H9 (cell line): ENCODE data around the gene KLHDC1. TPM values are rescaled to one million over a fixed set of nuclear protein-coding genes. Genes with fewer than 3 reads are reported as not detected.

Experiments
- DNase-seq: peaks from one replicate; pipeline ENCODE4 v3.0.0-alpha.2; 2017
- H2AFZ ChIP-seq: one replicate; pipeline ENCODE4 v1.6.1; 2013; ENCODE audit warnings: mild to moderate bottlenecking, low read length, control low read depth, moderate library complexity
- H2AK5ac ChIP-seq: 2 replicates; pipeline ENCODE4 v1.6.1; 2013; ENCODE audit warnings: low read length, control low read depth, mixed read lengths; ENCODE audit not compliant: insufficient read length
- H2BK120ac ChIP-seq: one replicate; pipeline ENCODE4 v1.6.1; 2013; ENCODE audit warnings: low read depth, mild to moderate bottlenecking, low read length, control low read depth, inconsistent platforms; ENCODE audit not compliant: poor library complexity, severe bottlenecking
- H2BK12ac ChIP-seq: 2 replicates; pipeline ENCODE4 v1.6.1; 2013; ENCODE audit warnings: low read length, control low read depth, mixed read lengths, low read depth; ENCODE audit not compliant: insufficient read length
- H2BK15ac ChIP-seq: 2 replicates; pipeline ENCODE4 v1.6.1; 2013; ENCODE audit warnings: low read depth, low read length, control low read depth
- H2BK20ac ChIP-seq: one replicate; pipeline ENCODE4 v1.6.1; 2013; ENCODE audit warnings: low read depth, mild to moderate bottlenecking, low read length, control low read depth, inconsistent platforms; ENCODE audit not compliant: poor library complexity, severe bottlenecking
- H2BK5ac ChIP-seq: 2 replicates; pipeline ENCODE4 v1.6.1; 2013; ENCODE audit warnings: low read length, control low read depth, mixed read lengths; ENCODE audit not compliant: insufficient read length
- H3K14ac ChIP-seq: 2 replicates; pipeline ENCODE4 v1.6.1; 2013; ENCODE audit warnings: low read length, control low read depth; ENCODE audit not compliant: insufficient read depth
- H3K18ac ChIP-seq: 2 replicates; pipeline ENCODE4 v1.6.1; 2013; ENCODE audit warnings: low read depth, mild to moderate bottlenecking, mixed read lengths, low read length, control low read depth; ENCODE audit not compliant: insufficient read length
- H3K23ac ChIP-seq: 2 replicates; pipeline ENCODE4 v1.6.1; 2013; ENCODE audit warnings: low read length, control low read depth, mixed read lengths, low read depth; ENCODE audit not compliant: insufficient read length
- H3K23me2 ChIP-seq: 2 replicates; pipeline ENCODE4 v1.6.1; 2013; ENCODE audit warnings: low read depth, mild to moderate bottlenecking, mixed read lengths, low read length, control low read depth; ENCODE audit not compliant: insufficient read length, poor library complexity, severe bottlenecking
- H3K27ac ChIP-seq: 2 replicates; pipeline ENCODE4 v1.5.1; 2013; ENCODE audit warnings: low read length, control low read depth, mixed read lengths, low read depth; ENCODE audit not compliant: insufficient read length
- H3K27me3 ChIP-seq: 2 replicates; pipeline ENCODE4 v1.6.1; 2013; ENCODE audit warnings: low read length, control low read depth, inconsistent platforms; ENCODE audit not compliant: insufficient read depth
- H3K4ac ChIP-seq: 2 replicates; pipeline ENCODE4 v1.6.1; 2013; ENCODE audit warnings: low read depth, mild to moderate bottlenecking, control low read depth, inconsistent platforms, low read length, moderate library complexity
- H3K4me1 ChIP-seq: 2 replicates; pipeline ENCODE4 v1.6.1; 2013; ENCODE audit warnings: low read length, control low read depth, inconsistent platforms; ENCODE audit not compliant: insufficient read depth
- H3K4me2 ChIP-seq: 2 replicates; pipeline ENCODE4 v1.6.1; 2013; ENCODE audit warnings: low read length, control low read depth, mixed read lengths; ENCODE audit not compliant: insufficient read length, insufficient read depth
- H3K56ac ChIP-seq: 2 replicates; pipeline ENCODE4 v1.6.1; 2013; ENCODE audit warnings: low read depth, mild to moderate bottlenecking, mixed read lengths, low read length, control low read depth; ENCODE audit not compliant: insufficient read length
- H3K79me1 ChIP-seq: 2 replicates; pipeline ENCODE4 v1.6.1; 2013; ENCODE audit warnings: low read depth, mild to moderate bottlenecking, moderate library complexity, low read length, control low read depth, inconsistent platforms; ENCODE audit not compliant: insufficient read depth, poor library complexity, severe bottlenecking
- H3K79me2 ChIP-seq: 2 replicates; pipeline ENCODE4 v1.6.1; 2013; ENCODE audit warnings: low read length, control low read depth, inconsistent platforms; ENCODE audit not compliant: insufficient read depth
- H3K9ac ChIP-seq: 2 replicates; pipeline ENCODE4 v1.6.1; 2013; ENCODE audit warnings: low read length, control low read depth, mixed read lengths; ENCODE audit not compliant: insufficient read length; ENCODE audit errors: extremely low read depth
- H3K9me3 ChIP-seq: one replicate; pipeline ENCODE4 v1.6.1; 2013; ENCODE audit warnings: low read depth, low read length, inconsistent platforms; ENCODE audit not compliant: control insufficient read depth
- H3T11ph ChIP-seq: one replicate; pipeline ENCODE4 v1.6.1; 2013; ENCODE audit warnings: mild to moderate bottlenecking, low read length, control low read depth, inconsistent platforms
- H4K20me1 ChIP-seq: one replicate; pipeline ENCODE4 v1.6.1; 2013; ENCODE audit not compliant: control insufficient read depth, insufficient read length, insufficient read depth
- H4K5ac ChIP-seq: 2 replicates; pipeline ENCODE4 v1.6.1; 2013; ENCODE audit warnings: low read depth, mild to moderate bottlenecking, mixed read lengths, low read length, control low read depth; ENCODE audit not compliant: insufficient read length
- H4K8ac ChIP-seq: replicated peaks from 2 replicates; pipeline ENCODE4 v1.6.1; 2013; ENCODE audit warnings: low read length, control low read depth, mixed read lengths, low read depth; ENCODE audit not compliant: insufficient read length
- H4K91ac ChIP-seq: 2 replicates; pipeline ENCODE4 v1.6.1; 2013; ENCODE audit warnings: low read depth, mild to moderate bottlenecking, moderate library complexity, mixed read lengths, low read length, control low read depth; ENCODE audit not compliant: insufficient read length
- H3K27ac Mint-ChIP-seq, 3 experiments: 2 replicates in 2 of 3; 3 replicates in 1 of 3; pipeline ENCODE4 v1.8.0; 2020 to 2021; ENCODE audit warnings: mixed read lengths in 3 of 3, mild to moderate bottlenecking in 1 of 3, moderate library complexity in 1 of 3
- H3K27me3 Mint-ChIP-seq: 2 replicates; pipeline ENCODE4 v1.8.0; 2021; ENCODE audit warnings: low read depth, mild to moderate bottlenecking, moderate library complexity, mixed read lengths
- H3K36me3 Mint-ChIP-seq, 3 experiments: 2 replicates in 2 of 3; 3 replicates in 1 of 3; pipeline ENCODE4 v1.8.0; 2020 to 2021; ENCODE audit warnings: low read depth in 3 of 3, mixed read lengths in 3 of 3; ENCODE audit not compliant: insufficient read depth in 1 of 3
- H3K4me1 Mint-ChIP-seq, 2 experiments: 2 replicates each; pipeline ENCODE4 v1.8.0; 2020; ENCODE audit warnings: mixed read lengths in 2 of 2
- H3K4me3 Mint-ChIP-seq, 2 experiments: 2 replicates in 1 of 2; 3 replicates in 1 of 2; pipeline ENCODE4 v1.8.0; 2020 to 2021; ENCODE audit warnings: mild to moderate bottlenecking in 2 of 2, mixed read lengths in 2 of 2, moderate library complexity in 1 of 2
- H3K9me3 Mint-ChIP-seq, 2 experiments: 2 replicates in 1 of 2; 3 replicates in 1 of 2; pipeline ENCODE4 v1.8.0; 2020; ENCODE audit warnings: mild to moderate bottlenecking in 2 of 2, mixed read lengths in 2 of 2, moderate library complexity in 1 of 2
- WGBS: extraction: QIAGEN DNeasy Blood & Tissue Kit; methylation state at CpG from one replicate; pipeline ENCODE4 v1.1.7; 2013; ENCODE audit warnings: missing lambda C conversion rate, low lambda C conversion rate, mixed read lengths; ENCODE audit not compliant: insufficient read length; ENCODE audit errors: extremely low coverage; 5-methylcytosine and 5-hydroxymethylcytosine counted together
- long read RNA-seq: library from polyadenylated mRNA; unstranded; transcript quantifications from one replicate; pipeline ENCODE4 v2.0.0, GENCODE V29; 2020
- total RNA-seq: library from RNA; stranded (reverse); gene quantifications from 2 replicates; pipeline ENCODE4 v1.2.1, GENCODE V29; 2021
- TF ChIP-seq, protein P1 (sequence below): fragments of 200-600 bp; sonication (generic); conservative IDR thresholded peaks from 3 replicates; pipeline ENCODE4 v1.8.0; 2021; ENCODE audit warnings: antibody characterized with exemption, mild to moderate bottlenecking

Gene KLHDC1, protein sequence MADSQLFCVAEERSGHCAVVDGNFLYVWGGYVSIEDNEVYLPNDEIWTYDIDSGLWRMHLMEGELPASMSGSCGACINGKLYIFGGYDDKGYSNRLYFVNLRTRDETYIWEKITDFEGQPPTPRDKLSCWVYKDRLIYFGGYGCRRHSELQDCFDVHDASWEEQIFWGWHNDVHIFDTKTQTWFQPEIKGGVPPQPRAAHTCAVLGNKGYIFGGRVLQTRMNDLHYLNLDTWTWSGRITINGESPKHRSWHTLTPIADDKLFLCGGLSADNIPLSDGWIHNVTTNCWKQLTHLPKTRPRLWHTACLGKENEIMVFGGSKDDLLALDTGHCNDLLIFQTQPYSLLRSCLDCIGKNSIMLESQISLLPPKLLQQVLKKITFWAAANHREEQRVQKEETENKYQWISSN
- not detected in 2 replicates for total RNA-seq
- long read RNA-seq, partial matches to known transcripts: 1 of 1 reads
- long read RNA-seq, other reads (novel, unspliced or antisense): 0 of 1 reads

DNA sequence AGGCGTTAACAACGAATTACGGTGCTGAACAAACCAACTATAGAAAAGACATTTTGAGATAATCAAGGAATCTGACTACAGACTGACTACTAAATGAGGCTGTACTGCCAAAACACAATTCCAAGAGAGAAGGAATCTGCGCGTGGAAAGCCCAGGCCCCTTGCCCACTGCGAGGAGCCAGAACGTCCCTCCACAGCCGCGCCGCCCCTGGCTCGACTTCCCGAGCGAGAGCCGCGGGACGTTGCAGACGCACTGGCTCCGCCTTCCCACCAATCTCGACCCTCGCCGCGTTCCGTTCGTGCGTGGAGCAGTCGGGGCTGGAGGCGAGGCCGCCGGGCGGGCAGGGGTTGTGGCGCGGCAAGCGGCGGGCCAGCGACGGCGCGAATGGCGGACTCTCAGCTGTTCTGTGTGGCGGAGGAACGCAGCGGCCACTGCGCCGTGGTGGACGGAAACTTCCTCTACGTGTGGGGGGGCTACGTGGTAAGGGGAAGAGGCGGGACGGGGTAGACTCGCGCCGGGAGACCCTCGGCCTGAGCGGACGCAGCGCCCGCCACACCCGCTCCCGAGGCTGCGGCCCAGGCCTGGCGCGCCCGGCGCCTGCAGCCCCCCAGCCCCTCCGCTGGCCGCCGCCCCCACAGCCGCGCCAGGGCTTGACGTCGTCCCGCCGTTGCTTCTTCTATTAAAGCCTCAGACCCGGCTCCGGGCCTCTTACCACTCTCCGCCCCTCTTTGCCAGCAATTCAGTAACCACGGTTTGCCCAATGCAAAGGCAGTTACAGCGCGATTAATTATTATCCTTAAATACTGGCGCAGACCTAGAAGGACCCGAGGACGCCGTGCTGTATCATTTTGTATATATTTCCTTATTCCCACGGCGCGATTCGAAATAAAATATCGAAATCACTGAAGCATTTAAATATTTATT, at the start of gene KLHDC1:
Gene KLHDC1 (plus strand): TSS at position 310 of the 924 bp plus-strand sequence. CDS start 75 bp downstream, at position 385.
- Histone ChIP-seq H3K18ac (peak within 1 kb of the TSS; percentile 96), H3T11ph (no peak within 1 kb of the TSS), H2BK15ac (no peak within 1 kb of the TSS; the same call in 1 of the 2 replicates), H3K9ac (peak within 1 kb of the TSS; percentile 69), H2BK20ac (no peak within 1 kb of the TSS), H3K4me1 (no peaks in the 10 kb centered on the region; the same call in 1 of the 2 replicates), H4K91ac (no peak within 1 kb of the TSS), H2AK5ac (no peak within 1 kb of the TSS), H4K5ac (peak within 1 kb of the TSS; percentile 49), H3K4ac (peak within 1 kb of the TSS; percentile 41; the same call in 1 of the 2 replicates), H4K20me1 (no peaks in the 10 kb centered on the region), H3K23ac (peak within 1 kb of the TSS; percentile 36), H2BK120ac (no peak within 1 kb of the TSS), H3K4me2 (peak within 1 kb of the TSS; percentile 94), H4K8ac (peak within 1 kb of the TSS; percentile 39), H2BK12ac (peak within 1 kb of the TSS; percentile 69), H3K56ac (no peak within 1 kb of the TSS), H3K23me2 (peaks cover 5% of the 10 kb centered on the region), H2BK5ac (no peak within 1 kb of the TSS), H3K9me3 (no peaks in the 10 kb centered on the region), H3K79me1 (no peaks in the 10 kb centered on the region), H3K79me2 (no peaks in the 10 kb centered on the region), H3K14ac (peak within 1 kb of the TSS; percentile 88), H2AFZ (peak within 1 kb of the TSS; percentile 58), H3K27me3 (no peaks in the 10 kb centered on the region), H3K27ac (no peak within 1 kb of the TSS)
- no peaks in the 10 kb centered on the region for H3K9me3 Mint-ChIP-seq
- H3K27ac Mint-ChIP-seq: peak within 1 kb of the TSS in 1 of 3 experiments; percentile 48; a peak in 1 of 7 replicates
- no peaks in the 10 kb centered on the region for H3K36me3 Mint-ChIP-seq
- H3K4me3 Mint-ChIP-seq: peak within 1 kb of the TSS; percentile 65 to 80
- TF ChIP-seq, protein P1, sequence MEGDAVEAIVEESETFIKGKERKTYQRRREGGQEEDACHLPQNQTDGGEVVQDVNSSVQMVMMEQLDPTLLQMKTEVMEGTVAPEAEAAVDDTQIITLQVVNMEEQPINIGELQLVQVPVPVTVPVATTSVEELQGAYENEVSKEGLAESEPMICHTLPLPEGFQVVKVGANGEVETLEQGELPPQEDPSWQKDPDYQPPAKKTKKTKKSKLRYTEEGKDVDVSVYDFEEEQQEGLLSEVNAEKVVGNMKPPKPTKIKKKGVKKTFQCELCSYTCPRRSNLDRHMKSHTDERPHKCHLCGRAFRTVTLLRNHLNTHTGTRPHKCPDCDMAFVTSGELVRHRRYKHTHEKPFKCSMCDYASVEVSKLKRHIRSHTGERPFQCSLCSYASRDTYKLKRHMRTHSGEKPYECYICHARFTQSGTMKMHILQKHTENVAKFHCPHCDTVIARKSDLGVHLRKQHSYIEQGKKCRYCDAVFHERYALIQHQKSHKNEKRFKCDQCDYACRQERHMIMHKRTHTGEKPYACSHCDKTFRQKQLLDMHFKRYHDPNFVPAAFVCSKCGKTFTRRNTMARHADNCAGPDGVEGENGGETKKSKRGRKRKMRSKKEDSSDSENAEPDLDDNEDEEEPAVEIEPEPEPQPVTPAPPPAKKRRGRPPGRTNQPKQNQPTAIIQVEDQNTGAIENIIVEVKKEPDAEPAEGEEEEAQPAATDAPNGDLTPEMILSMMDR: no peak
- peak; percentile 58 for DNase-seq
- peaks cover 31% of the 10 kb centered on the region for H3K27me3 Mint-ChIP-seq
- peaks cover 22 to 24% of the 10 kb centered on the region in 2 experiments for H3K4me1 Mint-ChIP-seq
- no CpG with 5 or more reads among the region's 88 CpGs for WGBS
